Natural killer cell (primary cell): Measurements from ENCODE around the gene POC1B. TPM values are rescaled to one million over a fixed set of nuclear protein-coding genes. Genes with fewer than 3 reads are reported as not detected.

Source experiments
- ATAC-seq, 3 donors: fragments of 150-1000 bp in 2 of 3; fragments of 200-7000 bp in 1 of 3; cut with Tn5 transposase; 1 replicate in 1 of 3; 2 replicates in 2 of 3; pipeline ENCODE4 v1.10.0; 2021; ENCODE audit warnings: mild to moderate bottlenecking in 2 of 3, moderate library complexity in 2 of 3
- DNase-seq, 2 donors: peaks; one replicate each; pipeline versions ENCODE4 v3.0.0 to v3.0.0-alpha.2; 2013 to 2021; ENCODE audit warnings: mixed read lengths in 1 of 2
- H3K27ac ChIP-seq: one replicate; pipeline ENCODE4 v1.5.1; 2013; ENCODE audit warnings: mild to moderate bottlenecking, low read length
- H3K27me3 ChIP-seq: one replicate; pipeline ENCODE4 v1.6.1; 2013; ENCODE audit warnings: low read length; ENCODE audit not compliant: control insufficient read depth, insufficient read depth
- H3K36me3 ChIP-seq: one replicate; pipeline ENCODE4 v1.6.1; 2013; ENCODE audit warnings: low read length; ENCODE audit not compliant: control insufficient read depth, insufficient read depth
- H3K4me1 ChIP-seq: one replicate; pipeline ENCODE4 v1.6.1; 2013; ENCODE audit warnings: low read length; ENCODE audit not compliant: control insufficient read depth, insufficient read depth
- H3K4me3 ChIP-seq: one replicate; pipeline ENCODE4 v1.5.1; 2013; ENCODE audit warnings: low read length
- H3K9me3 ChIP-seq: one replicate; pipeline ENCODE4 v1.6.1; 2013; ENCODE audit warnings: low read length; ENCODE audit not compliant: control insufficient read depth, insufficient read depth
- H3K27ac Mint-ChIP-seq, 2 donors: one replicate each; pipeline ENCODE4 v1.8.0; 2022; ENCODE audit warnings: mild to moderate bottlenecking in 2 of 2, mixed read lengths in 2 of 2, moderate library complexity in 1 of 2
- H3K27me3 Mint-ChIP-seq, 2 donors: one replicate each; pipeline ENCODE4 v1.8.0; 2022; ENCODE audit warnings: low read depth in 2 of 2, mixed read lengths in 2 of 2
- H3K36me3 Mint-ChIP-seq: one replicate; pipeline ENCODE4 v1.8.0; 2022; ENCODE audit warnings: mixed read lengths
- H3K4me1 Mint-ChIP-seq, 2 donors: one replicate each; pipeline ENCODE4 v1.8.0; 2022; ENCODE audit warnings: mixed read lengths in 2 of 2
- H3K4me3 Mint-ChIP-seq: one replicate; pipeline ENCODE4 v1.8.0; 2022; ENCODE audit warnings: mild to moderate bottlenecking, moderate library complexity, mixed read lengths
- H3K9me3 Mint-ChIP-seq, 2 donors: one replicate each; pipeline ENCODE4 v1.8.0; 2022; ENCODE audit warnings: mixed read lengths in 2 of 2
- CTCF ChIP-seq: fragments of 200-600 bp; IDR thresholded peaks from one replicate; pipeline ENCODE4 v1.8.0; 2022; ENCODE audit warnings: antibody characterized with exemption
- WGBS: methylation state at CpG from one replicate; pipeline ENCODE4 v1.1.7; 2013; ENCODE audit warnings: missing lambda C conversion rate; ENCODE audit not compliant: insufficient coverage; 5-methylcytosine and 5-hydroxymethylcytosine counted together
- intact Hi-C: fragments of 100-400 bp; cut with micrococcal nuclease; formaldehyde crosslinking; loops from one replicate; pipeline ENCODE4 v1.14.2; 2022
- total RNA-seq, 4 donors: library from RNA; stranded (reverse); fragments of 120-200 nt in 1 of 4; gene quantifications; one replicate each; pipeline versions ENCODE4 v1.2.3 to v1.2.4, GENCODE V29; 2013 to 2022

The POC1B gene
- total RNA-seq, 3 donors from 2014 or later (not counting 1 experiment from before 2014, with no cell fraction given): 29.8 to 40.9 (median 38.0) TPM

DNA sequence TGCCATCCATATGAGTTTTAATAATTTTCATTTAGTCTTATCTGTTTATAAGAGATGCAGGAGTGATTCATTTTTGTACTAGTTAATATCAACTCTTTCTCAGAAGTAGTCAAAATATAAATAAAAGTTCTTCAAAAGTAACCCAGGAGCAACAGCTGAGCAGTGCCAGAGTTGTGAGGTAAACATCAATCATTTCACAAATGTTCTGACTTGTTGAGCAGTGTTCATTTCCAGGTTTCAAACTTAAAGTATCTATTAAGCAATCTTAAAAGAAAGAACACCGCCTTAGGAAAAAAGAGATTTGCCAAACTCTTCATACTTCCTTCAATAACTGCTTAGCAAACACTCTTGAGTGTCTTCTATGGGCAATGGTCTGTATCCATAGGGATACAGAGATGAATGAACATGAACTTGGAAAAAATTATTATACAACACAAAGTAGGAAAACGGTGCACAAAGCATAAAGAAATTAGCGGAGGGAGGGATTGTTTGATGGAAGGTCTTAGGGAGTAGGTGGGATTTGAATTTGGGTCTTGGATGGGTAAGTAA is 41.9 kb upstream of the POC1B start:
- intact Hi-C loops: no loop called here
- ATAC-seq (no peak), DNase-seq (no peak)
- H3K4me3 Mint-ChIP-seq: no peak overlapping the region
- 95% methylated on average over 2 of the region's 3 CpGs for WGBS
- no peaks in the 10 kb centered on the region for H3K9me3 Mint-ChIP-seq
- no peak overlapping the region for H3K4me3 ChIP-seq
- no peaks in the 10 kb centered on the region for H3K9me3 ChIP-seq
- no peaks in the 10 kb centered on the region for H3K4me1 ChIP-seq
- H3K27ac Mint-ChIP-seq: no peak overlapping the region
- no peak overlapping the region for H3K27ac ChIP-seq
- no peaks in the 10 kb centered on the region for H3K36me3 ChIP-seq
- H3K4me1 Mint-ChIP-seq: peaks cover 0 to 5% of the 10 kb centered on the region in 2 donors
- TF ChIP-seq CTCF: no peak
- H3K36me3 Mint-ChIP-seq: no peaks in the 10 kb centered on the region
- peaks cover 0 to 6% of the 10 kb centered on the region in 2 donors for H3K27me3 Mint-ChIP-seq
- H3K27me3 ChIP-seq: no peaks in the 10 kb centered on the region

DNA sequence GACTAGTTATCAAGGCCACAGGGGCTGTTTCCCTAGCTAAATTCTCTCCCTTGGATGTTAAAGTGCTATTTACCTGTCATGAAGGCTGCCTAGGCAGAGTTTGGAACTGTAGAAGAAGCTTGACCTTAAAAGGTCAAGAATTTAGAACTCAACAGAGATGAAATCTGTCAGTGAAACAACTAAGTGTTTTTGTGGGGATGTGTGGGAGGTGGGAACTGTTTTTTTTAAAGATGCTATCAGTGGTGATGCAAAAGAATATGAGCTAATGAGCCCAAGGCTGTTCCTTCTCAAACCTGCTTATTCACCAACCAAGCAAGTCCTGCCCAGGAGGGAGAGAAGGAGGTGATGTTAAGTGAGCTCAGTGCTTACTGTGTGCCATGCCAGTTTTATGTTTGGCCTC is 40.8 kb upstream of the POC1B start:
- Histone ChIP-seq H3K9me3 (no peaks in the 10 kb centered on the region), H3K27me3 (no peaks in the 10 kb centered on the region), H3K4me3 (no peak overlapping the region), H3K27ac (no peak overlapping the region), H3K36me3 (no peaks in the 10 kb centered on the region), H3K4me1 (no peaks in the 10 kb centered on the region)
- intact Hi-C loops: no loop called here
- no peak overlapping the region for H3K27ac Mint-ChIP-seq
- ATAC-seq: no peak
- TF ChIP-seq CTCF: no peak
- no peaks in the 10 kb centered on the region for H3K36me3 Mint-ChIP-seq
- no peak for DNase-seq
- peaks cover 0 to 5% of the 10 kb centered on the region in 2 donors for H3K4me1 Mint-ChIP-seq
- H3K4me3 Mint-ChIP-seq: no peak overlapping the region
- H3K27me3 Mint-ChIP-seq: peaks cover 0 to 6% of the 10 kb centered on the region in 2 donors
- H3K9me3 Mint-ChIP-seq: no peaks in the 10 kb centered on the region

GRCh38 chr12:89565002-89565401 is 39.2 kb upstream of the POC1B start:
- no peak for DNase-seq
- H3K36me3 Mint-ChIP-seq: no peaks in the 10 kb centered on the region
- no peaks in the 10 kb centered on the region for H3K9me3 Mint-ChIP-seq
- intact Hi-C loops: no loop called here
- H3K4me1 ChIP-seq: no peaks in the 10 kb centered on the region
- no peak for TF ChIP-seq CTCF
- peaks cover 0 to 6% of the 10 kb centered on the region in 2 donors for H3K27me3 Mint-ChIP-seq
- no peak overlapping the region for H3K27ac ChIP-seq
- H3K27ac Mint-ChIP-seq: no peak overlapping the region
- H3K27me3 ChIP-seq: no peaks in the 10 kb centered on the region
- peaks cover 0 to 5% of the 10 kb centered on the region in 2 donors for H3K4me1 Mint-ChIP-seq
- H3K4me3 Mint-ChIP-seq: no peak overlapping the region
- no peaks in the 10 kb centered on the region for H3K9me3 ChIP-seq
- no peaks in the 10 kb centered on the region for H3K36me3 ChIP-seq
- H3K4me3 ChIP-seq: no peak overlapping the region
- no peak for ATAC-seq

DNA sequence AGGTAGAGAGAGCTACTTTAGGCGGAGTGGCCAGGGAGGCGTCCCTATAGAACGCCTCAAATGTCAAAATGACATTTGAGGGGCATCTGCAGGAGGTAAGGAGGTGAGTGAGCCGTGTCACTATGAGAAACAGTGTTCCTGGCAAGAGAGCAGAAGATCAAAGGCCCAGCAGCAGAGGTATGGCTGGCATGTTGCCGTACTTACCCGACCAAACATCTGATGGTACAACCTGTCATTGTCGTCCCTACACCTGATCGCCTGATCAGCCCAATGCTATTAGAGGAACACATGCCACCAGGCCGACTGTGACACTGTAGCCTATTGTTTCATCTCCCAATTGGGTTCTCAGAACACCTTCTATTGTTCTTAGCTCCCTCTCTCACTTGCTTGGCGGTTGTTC is 33.9 kb upstream of the POC1B start:
- no peaks in the 10 kb centered on the region for H3K9me3 ChIP-seq
- H3K9me3 Mint-ChIP-seq: no peaks in the 10 kb centered on the region
- no peaks in the 10 kb centered on the region for H3K36me3 ChIP-seq
- H3K27me3 Mint-ChIP-seq: peaks cover 0 to 7% of the 10 kb centered on the region in 2 donors
- intact Hi-C loops: no loop called here
- H3K4me3 ChIP-seq: no peak overlapping the region
- H3K27ac ChIP-seq: no peak overlapping the region
- WGBS: 92% methylated on average over 10 of the region's 10 CpGs
- no peak for TF ChIP-seq CTCF
- H3K27ac Mint-ChIP-seq: no peak overlapping the region
- no peak for ATAC-seq
- no peaks in the 10 kb centered on the region for H3K4me1 Mint-ChIP-seq
- H3K4me1 ChIP-seq: no peaks in the 10 kb centered on the region
- no peak overlapping the region for H3K4me3 Mint-ChIP-seq
- no peaks in the 10 kb centered on the region for H3K27me3 ChIP-seq
- no peaks in the 10 kb centered on the region for H3K36me3 Mint-ChIP-seq
- DNase-seq: no peak
